Activated CD4-positive, alpha-beta T cell treated with anti-CD3 and anti-CD28 coated beads for 4 hours (primary cell): ENCODE data around the gene KRTAP20-1.

Source experiments
- DNase-seq, 2 donors: peaks; one replicate each; pipeline ENCODE4 v3.0.0-alpha.2; 2020

The KRTAP20-1 gene

GRCh38 chr21:30652891-30653290, 36.7 kb downstream of the KRTAP20-1 start:
- DNase-seq: no peak
